Endothelial cell (in vitro differentiated cells): ENCODE results near the gene LRRC58. TPM values are rescaled to one million over a fixed set of nuclear protein-coding genes. Genes with fewer than 3 reads are reported as not detected.

Source experiments
- DNase-seq: peaks from one replicate; pipeline ENCODE4 v3.0.0; 2021; ENCODE audit warnings: low spot score
- H3K27ac Mint-ChIP-seq: one replicate; pipeline ENCODE4 v1.8.0; 2021; ENCODE audit warnings: mixed read lengths, inconsistent platforms; ENCODE audit not compliant: unreplicated experiment
- H3K27me3 Mint-ChIP-seq: one replicate; pipeline ENCODE4 v1.8.0; 2021; ENCODE audit warnings: mild to moderate bottlenecking, moderate library complexity, mixed read lengths, inconsistent platforms; ENCODE audit not compliant: unreplicated experiment
- H3K36me3 Mint-ChIP-seq: one replicate; pipeline ENCODE4 v1.8.0; 2021; ENCODE audit warnings: mild to moderate bottlenecking, low read depth, mixed read lengths, inconsistent platforms; ENCODE audit not compliant: unreplicated experiment
- H3K4me1 Mint-ChIP-seq: one replicate; pipeline ENCODE4 v1.8.0; 2021; ENCODE audit warnings: mild to moderate bottlenecking, mixed read lengths, inconsistent platforms; ENCODE audit not compliant: unreplicated experiment
- H3K4me3 Mint-ChIP-seq: one replicate; pipeline ENCODE4 v1.8.0; 2021; ENCODE audit warnings: mild to moderate bottlenecking, mixed read lengths, inconsistent platforms; ENCODE audit not compliant: unreplicated experiment
- H3K9me3 Mint-ChIP-seq: one replicate; pipeline ENCODE4 v1.8.0; 2021; ENCODE audit warnings: mixed read lengths, inconsistent platforms; ENCODE audit not compliant: unreplicated experiment
- CTCF ChIP-seq: fragments of 200-600 bp; sonication (generic); IDR thresholded peaks from one replicate; pipeline ENCODE4 v1.5.0; 2021; ENCODE audit warnings: antibody characterized with exemption; ENCODE audit not compliant: unreplicated experiment
- total RNA-seq: library from RNA; stranded (reverse); fragmentation: NEBNext Ultra II Directional; extraction: Animal tissue kit (Norgen Biotek cat#: 25700); gene quantifications from one replicate; pipeline ENCODE4 v1.2.1, GENCODE V29; 2021; ENCODE audit not compliant: unreplicated experiment

Gene LRRC58
- total RNA-seq, 1 donor from 2014 or later = 5.2 TPM

GRCh38 chr3:120355486-120355885 is 6.3 kb upstream of the LRRC58 start:
- no peak overlapping the region for H3K27ac Mint-ChIP-seq
- no peak for TF ChIP-seq CTCF
- H3K36me3 Mint-ChIP-seq = no peaks in the 10 kb centered on the region
- H3K9me3 Mint-ChIP-seq = no peaks in the 10 kb centered on the region
- H3K4me3 Mint-ChIP-seq = no peak overlapping the region
- H3K27me3 Mint-ChIP-seq = no peaks in the 10 kb centered on the region
- DNase-seq = no peak
- H3K4me1 Mint-ChIP-seq = no peaks in the 10 kb centered on the region

DNA sequence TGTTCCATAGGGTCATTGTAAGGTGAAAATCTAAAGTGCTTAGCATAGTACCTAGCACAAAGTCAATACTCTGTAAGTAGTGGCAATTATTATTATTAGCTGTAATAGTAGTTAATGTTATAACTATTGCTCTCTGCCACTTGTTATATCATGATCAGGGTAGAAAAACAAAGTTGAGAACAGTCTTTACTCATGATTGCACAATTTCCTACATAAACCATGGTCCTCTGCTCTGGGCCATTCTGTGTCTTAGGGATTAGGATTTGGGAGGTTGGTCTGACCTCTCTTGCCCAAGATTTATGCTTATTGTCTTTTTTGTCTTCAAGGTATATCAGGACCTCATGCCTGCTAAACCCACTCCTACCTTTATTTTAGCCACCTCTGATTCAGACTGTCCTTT is 4.3 kb upstream of the LRRC58 start:
- no peak for DNase-seq
- Mint-ChIP-seq H3K4me1 (peaks cover 2% of the 10 kb centered on the region), H3K27me3 (no peaks in the 10 kb centered on the region), H3K4me3 (no peak overlapping the region), H3K9me3 (no peaks in the 10 kb centered on the region), H3K27ac (no peak overlapping the region), H3K36me3 (no peaks in the 10 kb centered on the region)
- TF ChIP-seq CTCF = no peak

GRCh38 chr3:120352017-120352416 is 2.9 kb upstream of the LRRC58 start:
- H3K4me1 Mint-ChIP-seq = peaks cover 10% of the 10 kb centered on the region
- H3K36me3 Mint-ChIP-seq = peaks cover 8% of the 10 kb centered on the region

GRCh38 chr3:120350401-120350941 is 1.3 kb upstream of the LRRC58 start:
- Mint-ChIP-seq H3K27me3 (no peaks in the 10 kb centered on the region), H3K4me3 (no peak overlapping the region), H3K9me3 (no peaks in the 10 kb centered on the region), H3K4me1 (peaks cover 10% of the 10 kb centered on the region), H3K36me3 (peaks cover 8% of the 10 kb centered on the region), H3K27ac (no peak overlapping the region)
- DNase-seq = no peak
- TF ChIP-seq CTCF = no peak

More at GRCh38 chr3:120352017-120352416, 2.9 kb upstream of the LRRC58 start:
- no peak for TF ChIP-seq CTCF
- DNase-seq = no peak
- no peaks in the 10 kb centered on the region for H3K9me3 Mint-ChIP-seq
- no peaks in the 10 kb centered on the region for H3K27me3 Mint-ChIP-seq
- no peak overlapping the region for H3K4me3 Mint-ChIP-seq
- H3K27ac Mint-ChIP-seq = no peak overlapping the region

- Mint-ChIP-seq H3K27ac (no peak overlapping the region), H3K36me3 (peaks cover 8% of the 10 kb centered on the region), H3K4me3 (peak overlapping the region; percentile 94), H3K4me1 (peaks cover 10% of the 10 kb centered on the region), H3K27me3 (no peaks in the 10 kb centered on the region), H3K9me3 (no peaks in the 10 kb centered on the region)
- no peak for TF ChIP-seq CTCF
- no peak for DNase-seq
Measured at GRCh38 chr3:120349855-120350125, 636 bp upstream of the LRRC58 start.
